HG03175 (cell line): ENCODE results near the gene ARHGAP9.
"Not testable (repeated sequence)": the region's sequence is repeated elsewhere in the genome, so short reads cannot be mapped to it uniquely, and the experiment has no call there.

ENCODE experiments used
- ATAC-seq: cut with Tn5 transposase; IDR thresholded peaks from one replicate; pipeline ENCODE4 v1.9.1; 2021; ENCODE audit warnings: mild to moderate bottlenecking, moderate library complexity; ENCODE audit not compliant: unreplicated experiment

Gene ARHGAP9

DNA sequence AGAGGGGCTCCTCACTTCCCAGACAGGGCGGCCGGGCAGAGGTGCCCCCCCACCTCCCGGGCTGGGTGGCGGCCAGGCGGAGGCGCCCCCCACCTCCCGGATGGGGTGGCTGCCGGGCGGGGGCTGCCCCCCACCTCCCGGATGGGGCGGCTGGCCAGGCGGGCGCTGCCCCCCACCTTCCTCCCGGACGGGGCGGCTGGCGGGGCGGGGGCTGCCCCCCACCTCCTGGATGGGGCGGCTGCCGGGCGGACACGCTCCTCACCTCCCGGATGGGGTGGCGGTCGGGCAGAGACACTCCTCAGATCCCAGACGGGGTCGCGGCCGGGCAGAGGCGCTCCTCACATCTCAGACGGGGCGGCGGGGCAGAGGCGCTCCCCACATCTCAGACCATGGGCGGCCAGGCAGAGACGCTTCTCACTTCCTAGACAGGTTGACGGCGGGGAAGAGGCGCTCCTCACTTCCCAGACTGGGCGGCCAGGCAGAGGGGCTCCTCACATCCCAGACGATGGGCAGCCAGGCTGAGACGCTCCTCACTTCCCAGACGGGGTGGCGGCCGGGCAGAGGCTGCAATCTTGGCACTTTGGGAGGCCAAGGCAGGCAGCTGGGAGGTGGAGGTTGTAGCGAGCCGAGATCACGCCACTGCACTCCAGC is 15.5 kb upstream of the ARHGAP9 start:
- not testable (repeated sequence) for ATAC-seq

DNA sequence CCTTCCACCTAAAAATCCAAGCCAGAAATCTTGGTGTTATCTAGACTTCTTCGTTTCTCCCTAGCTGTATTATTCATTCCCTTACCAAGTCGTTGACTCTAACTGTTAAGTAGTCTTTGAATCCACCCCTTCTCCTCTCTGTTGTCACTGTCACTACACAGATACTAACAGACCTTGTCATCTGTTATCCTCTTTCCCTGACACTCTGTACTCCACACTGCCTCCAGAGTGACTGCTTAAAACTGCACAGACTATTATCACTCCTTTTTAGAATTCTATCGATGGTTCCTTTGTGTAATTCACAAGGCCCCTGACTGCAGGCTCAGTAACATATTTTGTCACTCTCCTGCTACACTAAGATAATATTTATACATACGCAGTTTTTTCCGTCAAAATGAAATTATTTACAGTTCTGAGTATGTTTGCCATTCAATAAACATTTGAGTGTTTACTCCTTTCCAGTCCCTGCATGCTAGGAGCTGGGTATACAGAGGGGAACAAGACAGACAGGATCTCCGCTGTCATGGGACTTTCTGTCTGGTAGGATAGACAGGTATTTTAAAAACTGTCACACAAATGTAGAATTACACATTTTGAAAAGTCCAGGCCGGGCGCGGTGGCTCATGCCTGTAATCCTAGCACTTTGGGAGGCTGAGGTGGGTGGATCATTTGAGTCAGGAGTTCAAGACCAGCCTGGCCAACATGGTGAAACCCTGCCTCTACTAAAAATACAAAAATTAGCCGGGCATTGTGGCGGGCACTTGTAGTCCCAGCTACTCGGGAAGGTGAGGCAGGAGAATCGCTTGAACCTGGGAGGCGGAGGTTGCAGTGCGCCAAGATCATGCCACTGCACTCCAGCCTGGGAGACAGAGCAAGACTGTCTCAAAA is 12.0 kb upstream of the ARHGAP9 start:
- no peak for ATAC-seq

DNA sequence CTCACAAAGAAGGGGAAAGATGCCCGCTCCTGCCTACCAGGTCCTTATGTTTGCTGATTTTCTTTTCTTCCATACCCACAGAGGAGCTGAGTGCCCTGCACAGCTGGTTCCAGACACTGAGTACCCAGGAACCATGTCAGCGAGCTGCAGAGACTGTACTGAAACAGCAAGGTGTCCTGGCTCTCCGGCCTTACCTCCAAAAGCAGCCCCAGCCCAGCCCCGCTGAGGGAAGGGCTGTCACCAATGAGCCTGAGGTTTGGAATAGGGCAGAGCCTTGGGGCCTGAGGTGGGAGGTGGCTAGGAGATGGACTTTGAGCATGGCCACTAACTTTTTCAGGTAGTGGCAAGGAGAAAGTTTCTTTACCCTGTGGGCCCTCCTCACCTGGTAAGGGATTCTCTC is 10.5 kb upstream of the ARHGAP9 start:
- ATAC-seq: no peak

DNA sequence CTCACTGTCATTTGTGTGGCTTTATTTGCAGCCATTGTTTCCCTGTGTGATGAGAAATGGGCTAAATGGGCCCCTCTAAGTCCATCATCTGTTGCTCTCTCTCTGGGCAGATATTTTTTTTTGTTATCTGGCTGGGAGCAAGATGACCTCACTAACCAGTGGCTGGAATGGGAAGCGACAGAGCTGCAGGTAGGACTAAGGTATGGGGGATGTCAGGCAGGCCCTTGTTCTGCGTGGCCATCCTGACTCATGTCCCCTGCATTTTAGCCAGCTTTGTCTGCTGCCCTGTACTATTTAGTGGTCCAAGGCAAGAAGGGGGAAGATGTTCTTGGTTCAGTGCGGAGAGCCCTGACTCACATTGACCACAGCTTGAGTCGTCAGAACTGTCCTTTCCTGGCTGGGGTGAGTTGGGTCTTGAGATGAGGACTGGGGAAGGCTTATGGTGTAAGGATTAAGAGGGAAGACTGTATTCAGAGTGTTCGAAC is 9.5 kb upstream of the ARHGAP9 start:
- no peak for ATAC-seq

DNA sequence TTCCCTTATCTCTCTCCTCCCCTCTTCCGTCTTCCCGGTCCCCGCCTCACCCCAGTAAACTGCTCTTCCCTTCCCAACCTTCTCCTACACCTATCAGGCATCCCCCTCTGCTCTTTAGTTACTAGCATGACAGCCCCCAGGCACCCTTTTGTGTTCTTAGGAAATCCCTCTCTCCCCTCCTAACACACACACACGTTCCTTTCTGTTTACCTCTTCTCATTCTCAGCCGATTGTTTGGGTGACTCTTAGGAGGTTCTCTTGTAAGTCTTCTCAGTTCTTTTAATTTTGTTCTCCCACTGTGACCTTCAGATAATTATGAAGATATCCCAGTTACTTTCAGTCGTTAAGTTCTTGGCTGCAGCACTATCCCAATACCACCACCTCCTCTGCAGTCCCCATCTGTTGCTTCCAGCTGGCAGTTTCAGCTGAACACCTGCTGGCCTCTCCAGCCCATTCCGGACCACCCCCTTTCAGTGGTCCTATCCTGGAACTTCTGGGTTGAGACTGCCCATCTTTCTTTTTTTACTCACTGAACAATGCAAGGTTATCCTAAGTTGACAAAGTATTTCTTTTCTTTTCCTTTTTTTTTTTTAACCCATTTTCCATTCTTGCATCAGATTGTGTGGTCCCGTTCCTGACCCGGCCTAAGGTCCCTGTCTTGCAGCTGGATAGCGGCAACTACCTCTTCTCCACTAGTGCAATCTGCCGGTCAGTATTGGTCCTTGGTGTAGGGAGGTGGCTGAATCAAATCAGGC is 8.9 kb upstream of the ARHGAP9 start:
- ATAC-seq: no peak

DNA sequence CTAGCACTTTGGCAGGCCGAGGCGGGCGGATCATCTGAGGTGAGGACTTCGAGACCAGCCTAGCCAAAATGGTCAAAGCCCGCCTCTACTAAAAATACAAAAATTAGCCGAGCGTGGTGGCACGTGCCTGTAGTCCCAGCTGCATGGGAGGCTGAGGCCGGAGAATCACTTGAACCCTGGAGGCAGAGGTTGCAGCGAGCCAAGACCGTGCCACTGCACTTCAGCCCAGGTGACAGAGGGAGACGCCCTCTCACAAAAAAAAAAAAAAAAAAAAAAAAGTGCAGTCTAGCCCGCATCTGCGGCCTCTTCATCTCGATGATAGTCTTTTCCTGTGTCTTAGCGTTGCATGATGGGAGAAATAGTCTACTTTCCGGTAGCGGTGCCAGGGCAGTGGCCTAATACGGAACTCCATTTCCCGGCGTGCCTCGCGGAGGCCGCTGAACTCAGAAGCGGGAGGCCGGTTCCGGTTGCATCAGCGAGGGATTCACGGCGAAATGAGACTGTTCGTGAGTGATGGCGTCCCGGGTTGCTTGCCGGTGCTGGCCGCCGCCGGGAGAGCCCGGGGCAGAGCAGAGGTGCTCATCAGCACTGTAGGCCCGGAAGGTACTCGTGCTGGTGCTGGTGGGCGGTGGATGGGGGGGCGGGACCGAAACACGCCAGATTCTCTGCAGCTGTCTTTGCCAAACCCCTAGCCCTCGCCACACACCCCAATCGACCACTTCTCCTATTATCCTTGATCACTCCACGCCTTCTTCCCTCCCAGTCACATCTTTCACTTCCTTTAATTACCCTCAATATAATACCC is 8.1 kb upstream of the ARHGAP9 start, which contains the start of gene MARS1:
Gene MARS1, plus strand, starts transcription at position 472 of the 805 bp plus-strand sequence. Its CDS starts 23 bp downstream, at position 495.
- peak; percentile 98 for ATAC-seq

DNA sequence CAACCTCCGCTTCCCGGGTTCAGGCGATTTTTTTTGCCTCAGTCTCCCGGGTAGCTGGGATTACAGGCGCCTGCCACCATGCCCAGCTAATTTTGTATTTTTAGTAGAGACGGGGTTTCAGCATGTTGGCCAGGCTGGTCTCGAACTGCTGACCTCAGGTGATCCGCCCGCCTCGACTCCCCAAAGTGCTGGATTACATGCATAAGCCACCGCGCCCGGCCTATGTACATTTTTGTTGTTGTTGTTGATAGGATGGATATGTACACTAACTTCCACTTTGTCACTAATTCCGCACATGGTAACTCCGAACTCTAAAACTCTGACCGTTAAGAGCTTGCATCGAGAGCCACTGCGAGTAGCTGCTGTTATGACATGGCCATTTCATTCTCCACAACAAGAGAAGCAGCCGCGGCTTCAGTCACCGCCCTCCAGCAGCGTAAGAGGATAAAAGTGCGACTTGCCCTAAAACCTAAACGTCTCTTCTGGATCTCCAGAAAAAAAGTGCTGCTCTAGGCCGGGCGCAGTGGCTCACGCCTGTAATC is 7.5 kb upstream of the ARHGAP9 start:
- no peak for ATAC-seq

DNA sequence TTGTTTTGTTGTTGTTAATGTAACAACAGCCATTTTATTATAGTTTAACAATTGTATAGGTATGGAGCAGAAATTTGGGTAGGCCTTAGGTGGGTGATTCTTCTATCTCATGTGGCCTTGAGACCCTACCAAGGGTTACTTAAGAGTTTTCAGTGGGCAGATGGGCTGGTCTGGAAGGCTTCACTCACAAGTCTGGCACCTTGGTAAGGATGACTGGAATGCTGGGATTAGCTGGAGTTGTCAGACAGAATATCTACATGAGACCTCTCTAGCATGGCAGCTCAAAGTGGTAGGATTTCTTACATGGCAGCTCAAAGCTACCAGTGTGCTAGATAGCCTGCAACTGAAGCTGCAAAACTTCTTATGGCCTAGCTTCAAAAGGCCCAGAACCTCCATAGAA is 6.0 kb upstream of the ARHGAP9 start:
- no peak for ATAC-seq

DNA sequence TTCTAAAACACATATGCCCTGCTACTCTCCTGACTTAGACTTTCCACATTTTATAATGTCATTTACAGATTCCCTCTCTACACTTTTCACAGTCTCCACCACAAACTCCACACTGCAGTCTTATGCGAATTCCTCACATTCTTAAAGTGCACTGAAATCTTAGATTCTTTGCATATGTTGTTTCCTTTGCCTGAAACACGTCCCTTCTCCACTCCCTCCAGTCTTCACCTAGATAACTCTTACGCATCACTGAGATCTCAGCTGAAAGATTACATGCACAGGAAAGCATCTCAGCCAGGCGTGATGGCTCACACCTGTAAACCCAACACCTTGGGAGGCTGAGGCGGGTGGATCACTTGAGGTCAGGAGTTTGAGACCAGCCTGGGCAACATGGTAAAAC is 3.8 kb upstream of the ARHGAP9 start:
- no peak for ATAC-seq

DNA sequence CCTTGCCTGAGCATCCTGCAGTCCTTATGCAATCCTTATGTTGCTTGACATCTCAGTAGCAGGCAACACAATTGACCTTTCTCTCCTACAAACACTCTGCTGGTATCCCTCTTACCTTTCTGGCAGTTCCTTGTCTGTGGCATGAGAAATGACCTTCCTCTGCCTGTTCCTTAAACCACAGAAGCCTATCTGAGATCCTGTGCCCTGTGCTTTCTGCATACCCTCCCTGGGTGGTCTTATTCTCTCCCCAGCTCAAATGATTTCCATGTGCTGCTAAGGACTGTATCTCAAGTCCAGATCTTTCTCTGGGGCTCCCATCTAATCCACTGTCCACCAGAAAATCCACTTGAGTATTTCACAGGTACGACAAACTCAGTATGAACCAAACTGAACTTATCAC is 2.0 kb upstream of the ARHGAP9 start:
- no peak for ATAC-seq

DNA sequence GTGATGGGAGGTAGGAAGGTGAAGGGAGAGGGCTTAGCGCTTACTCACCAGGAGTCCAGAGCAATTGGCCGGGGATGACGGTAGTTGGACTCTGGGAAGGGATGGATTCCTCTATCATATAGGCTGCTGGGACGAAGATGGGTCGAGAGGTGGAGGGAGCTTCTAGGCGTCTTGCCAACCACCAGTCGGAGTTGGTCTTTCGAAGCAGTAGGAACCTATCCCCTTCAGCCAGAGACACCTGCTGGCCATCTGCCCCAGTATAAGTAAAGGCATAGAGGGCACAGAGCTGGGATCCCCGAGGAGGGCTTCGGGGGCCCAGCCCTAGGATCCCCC is 657 bp downstream of the ARHGAP9 start:
- ATAC-seq: no peak

DNA sequence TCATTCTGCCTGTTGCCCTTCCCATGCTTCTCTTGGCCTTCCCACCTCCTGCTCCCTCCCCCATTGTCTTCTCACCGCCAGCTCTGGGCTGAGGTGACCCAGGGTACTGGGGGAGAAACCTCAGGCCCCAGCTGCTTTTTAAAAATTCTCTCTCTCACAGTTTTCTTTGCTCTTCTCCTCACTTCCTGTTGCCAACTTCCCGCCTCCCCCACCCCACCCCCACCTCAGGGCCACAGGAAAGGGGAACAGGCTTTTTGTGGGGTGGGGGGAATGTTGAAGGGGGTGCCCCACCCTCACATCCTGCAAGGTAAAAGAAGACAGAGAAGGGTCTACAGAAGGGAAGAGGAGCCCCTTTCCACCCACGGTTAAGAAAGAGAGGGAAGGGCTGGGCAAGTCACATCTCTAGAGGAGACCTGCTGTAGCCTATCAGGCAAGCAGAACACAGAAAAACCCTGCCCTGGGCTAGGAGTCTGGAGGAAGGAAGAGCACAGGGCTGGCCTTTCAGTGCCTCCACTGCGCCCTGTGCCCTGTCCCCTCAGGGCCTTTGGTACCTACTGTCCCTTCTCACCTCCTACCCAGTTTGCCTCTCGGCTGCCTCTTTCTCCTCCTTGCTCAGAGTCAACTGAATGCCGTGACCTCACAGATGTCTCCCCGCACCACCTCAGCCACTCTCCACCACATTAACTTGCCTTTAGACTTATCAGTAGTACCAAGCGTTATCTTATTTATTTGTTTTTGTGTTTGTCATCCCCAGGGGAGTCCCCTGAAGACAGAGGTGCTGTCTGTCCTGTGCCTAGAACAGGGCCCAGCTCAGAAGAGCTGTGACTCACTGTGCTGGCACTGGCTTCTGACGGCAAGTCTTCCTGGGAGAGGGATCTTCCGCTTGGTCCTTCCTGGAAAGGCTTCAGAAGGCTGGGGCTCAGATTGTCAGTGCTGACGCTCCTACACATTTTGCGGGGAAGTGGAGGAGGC is 1.7 kb downstream of the ARHGAP9 start:
- ATAC-seq: peak; percentile 43

DNA sequence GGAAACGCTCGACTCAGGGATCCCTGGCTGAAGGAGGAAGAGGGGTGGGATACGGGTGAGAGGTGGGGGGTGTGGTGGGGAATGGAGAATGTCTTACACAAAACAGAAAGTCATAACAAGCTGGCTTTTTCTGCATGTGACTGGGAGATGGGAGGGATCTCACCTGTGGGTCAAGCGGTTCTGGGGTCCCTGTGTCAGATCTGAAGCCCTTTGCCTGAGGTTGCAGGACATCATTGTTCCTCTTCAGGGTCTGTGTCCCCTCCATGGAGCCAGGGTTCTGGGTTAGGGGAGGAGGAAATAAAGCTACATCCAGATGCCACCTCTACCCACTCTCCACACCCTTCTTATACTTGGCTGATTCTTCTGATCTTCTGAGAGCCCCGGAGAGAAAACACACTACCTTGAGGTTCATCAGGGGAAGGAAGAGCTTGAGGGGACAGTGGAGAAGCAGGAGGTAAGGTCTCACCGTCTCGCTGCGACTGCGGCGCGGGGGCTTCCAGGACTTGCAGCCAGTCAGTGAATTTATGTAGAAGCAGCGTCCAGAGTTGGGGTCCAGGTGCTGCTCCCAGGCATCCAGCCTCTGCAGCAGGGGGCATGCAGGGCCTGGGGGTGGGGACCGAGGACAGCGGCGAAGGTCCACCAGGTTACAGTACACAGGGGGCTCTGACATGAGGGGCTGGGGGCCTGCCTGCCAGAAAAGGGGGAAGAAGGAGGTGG is 2.5 kb downstream of the ARHGAP9 start:
- ATAC-seq: no peak

DNA sequence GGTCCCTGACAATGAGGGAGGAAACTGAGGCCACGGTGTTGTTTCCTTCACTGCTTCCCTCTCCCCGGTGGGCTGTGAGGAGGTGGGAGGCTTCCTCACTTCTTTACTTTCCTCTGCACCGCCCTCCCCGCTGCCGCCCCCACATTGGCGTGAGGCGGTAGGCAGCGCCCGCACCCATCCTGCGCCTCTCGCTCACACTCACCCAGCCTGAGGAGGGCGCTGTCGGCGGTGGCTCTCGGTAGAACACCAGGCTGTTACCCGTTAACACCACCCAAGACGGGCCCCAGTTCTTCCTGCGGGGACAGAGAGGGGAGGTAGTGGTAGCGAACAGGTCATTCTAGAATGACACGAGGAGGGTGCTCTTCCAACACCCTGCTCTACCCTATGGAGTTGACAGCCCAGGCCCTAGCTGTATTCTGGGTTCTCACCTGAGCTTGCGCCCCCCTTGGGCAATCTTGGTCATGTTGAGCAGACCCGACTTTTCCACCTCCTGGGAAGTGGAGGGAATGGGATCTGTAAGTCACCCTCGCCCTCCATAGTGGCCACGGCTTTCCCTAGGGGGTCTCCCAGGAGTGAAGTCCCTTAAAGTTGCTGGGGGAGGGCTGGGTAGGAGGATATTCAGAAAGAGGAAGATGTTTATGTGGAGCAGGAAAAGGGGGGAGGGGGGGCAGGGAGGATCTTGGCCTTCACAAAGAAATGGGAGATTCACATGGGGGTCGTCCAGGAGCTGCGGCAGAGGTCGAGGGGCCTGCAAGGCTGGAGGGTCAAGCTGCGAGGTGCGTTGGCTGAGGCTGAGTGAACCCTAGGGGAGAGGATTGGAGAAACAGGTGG is 3.3 kb downstream of the ARHGAP9 start:
- ATAC-seq: peak; percentile 42

DNA sequence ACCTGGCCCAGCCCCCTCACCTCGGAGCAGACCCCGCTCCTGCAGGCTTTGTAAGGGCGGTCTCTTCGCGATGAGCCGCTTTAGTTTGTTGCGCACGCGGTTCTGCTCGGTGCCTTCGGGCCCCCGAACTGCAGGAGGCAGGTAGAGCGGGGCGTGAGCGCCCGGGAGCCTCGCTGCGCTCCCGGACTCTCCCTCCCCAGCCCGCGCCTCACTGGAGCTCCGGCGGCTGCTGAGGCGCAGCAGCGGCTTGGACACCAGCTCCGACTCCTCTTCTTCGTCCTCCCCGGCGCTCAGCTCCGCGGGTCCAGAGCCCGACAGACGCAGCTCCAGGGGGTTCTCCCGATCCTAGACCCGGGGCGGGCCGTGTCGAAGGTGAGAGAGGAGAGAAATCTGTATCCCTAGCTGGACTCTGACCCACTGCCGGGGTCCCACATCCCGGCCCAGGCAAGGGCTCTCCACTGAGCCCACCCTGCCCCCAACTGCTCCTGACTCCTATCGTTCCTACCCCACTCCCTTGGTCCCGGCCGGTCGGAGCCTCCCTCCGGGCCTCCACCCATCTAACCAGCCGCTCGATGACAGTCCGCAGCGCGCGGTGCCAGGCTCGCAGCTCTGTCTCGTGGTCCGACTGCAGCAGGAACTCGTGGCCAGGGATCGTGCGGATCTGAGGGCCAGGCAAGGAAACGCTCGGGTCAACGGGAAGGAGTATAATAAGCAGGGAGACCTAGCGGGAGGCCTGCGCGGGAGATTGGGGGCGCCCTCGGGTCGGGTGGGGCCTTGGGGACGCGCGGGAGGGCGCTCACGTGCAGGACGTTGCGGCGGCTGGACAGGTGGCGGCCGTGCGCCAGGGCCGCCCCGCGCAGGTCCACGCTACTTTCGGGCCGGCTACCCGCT is 4.2 kb downstream of the ARHGAP9 start:
- ATAC-seq: no peak

DNA sequence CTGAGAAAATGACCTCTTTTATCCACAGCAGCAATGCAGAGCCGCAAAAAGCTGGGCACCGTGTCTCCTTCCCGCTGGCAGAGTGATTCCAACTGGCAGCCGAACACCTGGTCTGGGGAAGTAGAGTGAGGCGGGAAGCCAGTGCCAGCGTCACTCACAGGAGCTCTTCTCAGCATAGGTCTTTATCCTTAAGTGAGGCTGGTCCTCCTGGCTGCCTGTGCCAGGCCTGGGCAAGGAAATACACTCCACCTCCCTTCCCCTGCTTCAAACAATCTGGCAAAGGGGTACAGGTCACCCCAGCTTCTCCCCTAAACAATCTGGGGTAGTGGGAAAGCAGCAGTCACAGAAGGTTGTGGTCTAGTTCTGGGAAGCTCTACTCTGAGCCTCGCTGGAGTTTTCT is 4.8 kb downstream of the ARHGAP9 start:
- ATAC-seq: no peak

DNA sequence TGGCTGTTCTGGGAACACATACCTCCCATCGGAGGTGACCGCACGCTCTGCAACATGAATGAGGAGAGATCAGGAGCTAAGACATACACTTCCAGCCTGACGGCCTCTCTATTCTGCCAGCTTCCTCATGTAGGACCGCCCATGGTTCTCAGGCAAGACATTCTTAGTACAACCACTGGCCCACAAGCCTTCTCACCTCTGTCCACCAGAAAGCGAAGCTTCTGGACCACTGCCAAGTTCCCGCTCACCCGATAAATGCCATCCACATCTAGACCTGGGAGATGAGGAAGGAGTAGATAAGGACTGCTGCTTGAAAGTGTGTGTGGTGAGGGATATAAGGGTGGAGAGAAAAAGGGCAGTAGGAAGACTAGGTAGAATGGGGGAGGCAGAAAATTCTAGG is 5.2 kb downstream of the ARHGAP9 start:
- ATAC-seq: no peak
